Astrocyte of the cerebellum (primary cell): Measurements from ENCODE around the gene FBLN2.

Source experiments
- DNase-seq: peaks from one replicate; pipeline ENCODE4 v3.0.0-alpha.2; 2011; ENCODE audit warnings: low read depth
- H3K4me3 ChIP-seq: 2 replicates; pipeline ENCODE4 v1.5.1; 2011; ENCODE audit warnings: mild to moderate bottlenecking, low read depth, low read length, moderate library complexity
- CTCF ChIP-seq: IDR thresholded peaks from 2 replicates; pipeline ENCODE4 v1.5.1; 2012; ENCODE audit warnings: low read length, low read depth, moderate library complexity, mild to moderate bottlenecking; ENCODE audit errors: missing control alignments
- in situ Hi-C: cut with HindIII; loops from 2 replicates; pipeline ENCODE4 v1.10.0; 2017; ENCODE audit warnings: low sequenced_read_pairs

FBLN2 gene

GRCh38 chr3:13513913-13514517 is 34.9 kb upstream of the FBLN2 start:
- no peak for DNase-seq
- in situ Hi-C loops: no loop called here
- H3K4me3 ChIP-seq: no peak overlapping the region
- TF ChIP-seq CTCF: no peak

- no peak overlapping the region for H3K4me3 ChIP-seq
- in situ Hi-C loops: loop anchor here (5.0 kb wide), 1 partner anchor 127 kb away; no protein-coding TSS in a partner anchor
- no peak for DNase-seq
- TF ChIP-seq CTCF: no peak
Measured at GRCh38 chr3:13514639-13515435, 34.1 kb upstream of the FBLN2 start.

GRCh38 chr3:13515786-13516759 is 32.9 kb upstream of the FBLN2 start:
- no peak overlapping the region for H3K4me3 ChIP-seq
- in situ Hi-C loops: loop anchor here (5.0 kb wide), 1 partner anchor 126 kb away; no protein-coding TSS in a partner anchor
- no peak for DNase-seq
- TF ChIP-seq CTCF: no peak

GRCh38 chr3:13516760-13517135 is 32.2 kb upstream of the FBLN2 start:
- no peak overlapping the region for H3K4me3 ChIP-seq
- TF ChIP-seq CTCF: no peak
- no peak for DNase-seq
- in situ Hi-C loops: loop anchor here (5.0 kb wide), 1 partner anchor 126 kb away; no protein-coding TSS in a partner anchor

GRCh38 chr3:13517253-13517977 is 31.5 kb upstream of the FBLN2 start:
- DNase-seq: no peak
- in situ Hi-C loops: loop anchor here (5.0 kb wide), 1 partner anchor 125 kb away; no protein-coding TSS in a partner anchor
- no peak for TF ChIP-seq CTCF
- no peak overlapping the region for H3K4me3 ChIP-seq
